Endothelial cell of umbilical vein (primary cell): Measurements from ENCODE around the gene MBD2.

Experiments
- JUN ChIP-seq: IDR thresholded peaks from 2 replicates; pipeline ENCODE4 v1.6.1; 2011; ENCODE audit warnings: borderline replicate concordance, low read depth; ENCODE audit not compliant: insufficient read length, insufficient read depth
- POLR2A ChIP-seq: IDR thresholded peaks from 2 replicates; pipeline ENCODE4 v1.6.1; 2012; ENCODE audit warnings: low read depth, mild to moderate bottlenecking, control low read depth, low read length

DNA sequence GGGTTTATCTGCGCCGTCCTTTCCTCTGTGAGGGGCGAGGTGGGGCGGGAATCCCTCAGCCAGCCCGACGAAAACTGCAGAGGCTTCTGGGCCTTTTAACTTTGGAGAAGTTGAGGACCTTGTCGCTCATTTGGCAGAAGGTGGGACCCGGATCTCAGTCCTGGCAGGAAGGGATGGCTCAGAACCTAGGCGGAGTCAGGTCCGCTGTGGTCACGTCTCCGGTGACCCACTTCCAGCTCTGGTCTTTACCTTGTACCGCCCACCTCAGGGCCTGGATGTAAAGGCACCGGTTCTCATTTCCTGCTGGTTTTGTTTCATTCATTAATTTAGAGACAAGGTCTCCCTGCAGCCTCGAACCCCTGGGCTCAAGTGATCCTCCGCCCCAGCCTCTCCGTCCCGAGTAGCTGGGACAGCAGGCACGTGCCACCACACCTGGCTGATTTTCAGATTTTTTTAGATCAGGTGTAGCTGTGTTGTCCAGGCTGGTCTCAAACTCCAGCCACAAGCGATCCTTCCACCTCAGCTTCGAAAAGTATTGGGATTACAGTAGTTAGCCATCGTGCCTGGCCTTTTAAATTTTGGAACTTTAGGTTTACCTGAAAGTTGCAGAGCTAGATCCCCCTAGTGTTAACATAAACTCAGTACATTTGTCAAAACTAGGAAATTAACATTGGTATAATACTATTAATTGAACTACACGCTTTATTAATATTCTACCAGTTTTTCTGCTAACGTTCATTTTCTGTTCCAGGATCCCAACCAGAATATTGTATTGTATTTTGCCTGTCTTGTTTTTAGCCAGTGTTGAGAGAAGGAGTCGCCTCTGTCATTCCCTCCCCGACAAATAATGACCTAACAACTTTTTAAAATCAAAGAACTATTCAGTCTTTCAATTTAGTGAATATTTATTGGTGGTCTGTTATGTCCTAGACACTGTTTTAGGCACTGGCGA lies 45.7 kb upstream of the MBD2 start:
- TF ChIP-seq POLR2A (peak; percentile 75), JUN (no peak)
